Measurements from ENCODE around the gene FUZ. TPM values are rescaled to one million over a fixed set of nuclear protein-coding genes. Genes with fewer than 3 reads are reported as not detected.

FUZ gene
- polyA plus RNA-seq, 1 donor from 2014 or later = 35.4 TPM

- Histone ChIP-seq H3K4me2 (ENCODE audit: low read length) (no peak overlapping the region), H3K9ac (ENCODE audit: low read length) (no peak overlapping the region), H2AFZ (ENCODE audit: low read depth, low read length) (no peak overlapping the region), H3K9me3 (ENCODE audit: low read length) (no peaks in the 10 kb centered on the region), H3F3A (ENCODE audit: insufficient read depth, low read length, poor library complexity, severe bottlenecking) (no peaks in the 10 kb centered on the region), H3K9me2 (ENCODE audit: insufficient read depth, low read length) (no peaks in the 10 kb centered on the region), H3K27me3 (ENCODE audit: insufficient read depth, low read depth, low read length) (no peaks in the 10 kb centered on the region), H3K4me3 (ENCODE audit: low read length) (no peak overlapping the region), H3K36me3 (ENCODE audit: insufficient read depth, low read length) (no peaks in the 10 kb centered on the region), H3K79me2 (replicated peaks; ENCODE audit: insufficient read depth, low read length) (peaks cover 36% of the 10 kb centered on the region), H3K27ac (ENCODE audit: low read length) (no peak overlapping the region), H4K20me1 (ENCODE audit: insufficient read depth) (peaks cover 43% of the 10 kb centered on the region)
- TF ChIP-seq CTCF (IDR thresholded peaks at IDR 0.05; ENCODE audit: poor library complexity, severe bottlenecking) = no peak
- no peak for TF ChIP-seq EP300 (conservative IDR thresholded peaks at IDR 0.05; ENCODE audit: poor library complexity, severe bottlenecking)
Measured at GRCh38 chr19:49855676-49856573, 42.8 kb upstream of the FUZ start.

- Histone ChIP-seq H3K9ac (ENCODE audit: low read length) (no peak overlapping the region), H3K9me3 (ENCODE audit: low read length) (no peaks in the 10 kb centered on the region), H3K79me2 (replicated peaks; ENCODE audit: insufficient read depth, low read length) (peaks cover 36% of the 10 kb centered on the region), H2AFZ (ENCODE audit: low read depth, low read length) (no peak overlapping the region), H3K27ac (ENCODE audit: low read length) (no peak overlapping the region), H3K36me3 (ENCODE audit: insufficient read depth, low read length) (no peaks in the 10 kb centered on the region), H3K27me3 (ENCODE audit: insufficient read depth, low read depth, low read length) (no peaks in the 10 kb centered on the region), H3K4me2 (ENCODE audit: low read length) (no peak overlapping the region), H3K4me3 (ENCODE audit: low read length) (no peak overlapping the region), H3K9me2 (ENCODE audit: insufficient read depth, low read length) (no peaks in the 10 kb centered on the region), H4K20me1 (ENCODE audit: insufficient read depth) (peaks cover 43% of the 10 kb centered on the region), H3F3A (ENCODE audit: insufficient read depth, low read length, poor library complexity, severe bottlenecking) (no peaks in the 10 kb centered on the region)
- no peak for TF ChIP-seq CTCF (IDR thresholded peaks at IDR 0.05; ENCODE audit: poor library complexity, severe bottlenecking)
- no peak for TF ChIP-seq POLR2AphosphoS5 (IDR thresholded peaks at IDR 0.05)
- no peak for TF ChIP-seq EZH2 (IDR thresholded peaks at IDR 0.05; ENCODE audit: borderline replicate concordance, insufficient read depth, low read length, poor library complexity, severe bottlenecking)
- no peak for TF ChIP-seq EP300 (conservative IDR thresholded peaks at IDR 0.05; ENCODE audit: poor library complexity, severe bottlenecking)
- TF ChIP-seq REST (IDR thresholded peaks at IDR 0.05; ENCODE audit: borderline replicate concordance) = no peak
- TF ChIP-seq RAD21 (conservative IDR thresholded peaks at IDR 0.05) = no peak
- TF ChIP-seq TAF1 (IDR thresholded peaks at IDR 0.05; ENCODE audit: low read depth) = no peak
- TF ChIP-seq MXI1 (conservative IDR thresholded peaks at IDR 0.05; ENCODE audit: poor library complexity, severe bottlenecking) = no peak
- no peak for TF ChIP-seq SMC3 (conservative IDR thresholded peaks at IDR 0.05; ENCODE audit: poor library complexity)
Measured at GRCh38 chr19:49855277-49855675, 42.2 kb upstream of the FUZ start.

All from neural cell (in vitro differentiated cells).